Spinal cord (tissue), 10 donors: ENCODE results near the gene REXO4. TPM values are rescaled to one million over a fixed set of nuclear protein-coding genes. Genes with fewer than 3 reads are reported as not detected.

ENCODE experiments used
- DNase-seq, 6 donors: peaks; one replicate each; pipeline versions ENCODE4 v3.0.0 to v3.0.0-alpha.2; 2013 to 2015; ENCODE audit warnings: low spot score in 6 of 6, low read depth in 4 of 6
- H3K27ac ChIP-seq: one replicate; pipeline ENCODE4 v1.5.1; 2013; ENCODE audit warnings: low read depth, low read length, control low read depth
- H3K27me3 ChIP-seq: one replicate; pipeline ENCODE4 v1.6.1; 2013; ENCODE audit warnings: low read length; ENCODE audit not compliant: control insufficient read depth, insufficient read depth
- H3K36me3 ChIP-seq: one replicate; pipeline ENCODE4 v1.6.1; 2013; ENCODE audit warnings: low read length; ENCODE audit not compliant: control insufficient read depth, insufficient read depth
- H3K4me1 ChIP-seq: one replicate; pipeline ENCODE4 v1.6.1; 2013; ENCODE audit warnings: low read length; ENCODE audit not compliant: control insufficient read depth, insufficient read depth
- H3K4me3 ChIP-seq: one replicate; pipeline ENCODE4 v1.5.1; 2013; ENCODE audit warnings: low read depth, low read length, control low read depth
- H3K9me3 ChIP-seq: one replicate; pipeline ENCODE4 v1.6.1; 2013; ENCODE audit warnings: low read length; ENCODE audit not compliant: control insufficient read depth, insufficient read depth
- WGBS: methylation state at CpG from one replicate; pipeline ENCODE4 v1.1.5; 2013; ENCODE audit warnings: missing lambda C conversion rate; ENCODE audit not compliant: insufficient coverage; 5-methylcytosine and 5-hydroxymethylcytosine counted together
- polyA plus RNA-seq, 2 donors: library from polyadenylated mRNA; unstranded; fragments of 120-200 nt; gene quantifications; one replicate each; pipeline ENCODE4 v1.2.1, GENCODE V29; 2013; ENCODE audit not compliant: insufficient read length in 2 of 2
- total RNA-seq, 2 donors: library from RNA; depleted of rRNA in 1 of 2; stranded (reverse); fragments of 120-200 nt in 1 of 2; fragments of >200 nt in 1 of 2; gene quantifications; one replicate each; pipeline versions ENCODE4 v1.2.3 to v1.2.4, GENCODE V29; 2013 to 2014
- donor health status: healthy.

The REXO4 gene
- total and polyA plus RNA-seq, 4 donors, result 9.0 to 28.1 (median 22.4) TPM

DNA sequence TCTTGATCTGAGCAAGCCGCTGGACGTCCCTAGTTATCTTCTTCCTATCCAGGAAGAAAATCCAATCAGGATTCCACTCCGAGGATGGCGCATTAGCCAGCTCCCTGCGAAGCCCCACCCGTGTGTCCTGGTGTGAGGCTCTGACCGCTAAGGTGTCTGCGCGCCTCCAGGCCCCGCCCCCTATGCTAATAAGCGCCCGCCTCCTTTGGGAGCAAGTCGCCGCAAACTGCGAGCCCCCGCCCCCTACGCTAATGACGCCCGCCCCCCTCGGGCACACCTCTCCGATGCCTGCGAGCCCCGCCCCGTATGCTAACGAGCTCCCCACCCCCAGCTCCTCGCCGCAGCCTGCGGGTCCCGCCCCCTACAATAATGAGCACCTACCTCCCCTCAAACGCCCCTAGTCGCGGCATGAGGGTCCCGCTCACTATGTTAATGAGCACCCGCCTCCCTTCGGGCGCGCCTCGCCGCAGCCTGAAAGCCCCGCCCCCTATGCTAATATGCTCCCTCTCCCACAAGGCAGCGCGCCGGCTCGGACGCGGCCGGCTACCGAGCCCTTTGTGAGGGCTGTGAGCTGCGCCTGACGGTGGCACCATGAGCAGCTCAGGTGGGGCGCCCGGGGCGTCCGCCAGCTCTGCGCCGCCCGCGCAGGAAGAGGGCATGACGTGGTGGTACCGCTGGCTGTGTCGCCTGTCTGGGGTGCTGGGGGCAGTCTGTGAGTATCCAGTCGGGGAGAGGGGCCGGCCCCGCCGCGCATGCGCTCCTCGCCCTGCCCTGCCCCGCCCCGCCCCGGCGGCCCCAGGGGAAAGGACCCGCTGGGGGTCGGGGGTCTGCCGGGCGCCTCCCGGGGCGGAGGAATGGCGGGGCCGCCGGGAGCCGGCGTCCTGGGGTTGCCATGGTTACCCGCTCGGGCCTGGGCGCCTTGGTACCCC, 41.9 kb upstream of the REXO4 start, which contains the start of gene CACFD1:
Gene CACFD1, plus strand, starts transcription at position 503 of the 929 bp plus-strand sequence. Its CDS starts 89 bp downstream, at position 592.
- 0% methylated on average over 78 of the region's 86 CpGs for WGBS
- peak within 1 kb of the TSS; percentile 91 for H3K27ac ChIP-seq

DNA sequence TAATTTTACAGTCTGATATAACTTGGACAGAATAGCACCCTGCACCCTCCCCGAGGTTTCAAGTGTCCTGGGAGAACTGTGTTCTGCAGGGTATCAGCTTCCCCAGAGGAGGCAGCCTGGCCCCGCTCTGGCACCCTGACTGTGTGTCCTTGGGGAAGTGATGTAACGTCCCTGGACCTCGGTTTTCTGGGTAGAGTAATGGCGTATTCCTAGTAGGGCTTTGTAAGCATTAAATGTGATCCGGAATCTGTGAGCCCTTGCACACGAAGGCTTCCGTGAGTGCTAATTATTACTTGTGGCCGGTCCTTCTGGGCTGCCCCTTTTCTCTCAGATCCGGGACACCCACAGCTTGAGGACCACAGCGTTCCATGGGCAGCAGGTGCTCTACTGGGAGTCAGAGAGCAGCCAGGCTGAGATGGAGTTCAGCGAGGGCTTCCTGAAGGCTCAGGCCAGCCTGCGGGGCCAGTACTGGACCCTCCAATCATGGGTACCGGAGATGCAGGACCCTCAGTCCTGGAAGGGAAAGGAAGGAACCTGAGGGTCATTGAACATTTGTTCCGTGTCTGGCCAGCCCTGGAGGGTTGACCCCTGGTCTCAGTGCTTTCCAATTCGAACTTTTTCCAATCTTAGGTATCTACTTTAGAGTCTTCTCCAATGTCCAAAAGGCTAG, 41.0 kb upstream of the REXO4 start:
- peaks cover 45% of the 10 kb centered on the region for H3K4me1 ChIP-seq
- no peak overlapping the region for H3K27ac ChIP-seq
- no peaks in the 10 kb centered on the region for H3K27me3 ChIP-seq
- no peaks in the 10 kb centered on the region for H3K9me3 ChIP-seq
- H3K4me3 ChIP-seq, result peak overlapping the region; percentile 73
- peaks cover 53% of the 10 kb centered on the region for H3K36me3 ChIP-seq
- DNase-seq, result no peak
- 72% methylated on average over 13 of the region's 16 CpGs for WGBS

More for the DNA sequence above, 41.9 kb upstream of the REXO4 start, which contains the start of gene CACFD1:
- peaks cover 56% of the 10 kb centered on the region for H3K36me3 ChIP-seq
- peak within 1 kb of the TSS; percentile 73 for H3K4me3 ChIP-seq
- peak; percentile 88 to 99 (median 92) for DNase-seq
- H3K9me3 ChIP-seq, result no peaks in the 10 kb centered on the region
- H3K4me1 ChIP-seq, result peaks cover 47% of the 10 kb centered on the region
- no peaks in the 10 kb centered on the region for H3K27me3 ChIP-seq

DNA sequence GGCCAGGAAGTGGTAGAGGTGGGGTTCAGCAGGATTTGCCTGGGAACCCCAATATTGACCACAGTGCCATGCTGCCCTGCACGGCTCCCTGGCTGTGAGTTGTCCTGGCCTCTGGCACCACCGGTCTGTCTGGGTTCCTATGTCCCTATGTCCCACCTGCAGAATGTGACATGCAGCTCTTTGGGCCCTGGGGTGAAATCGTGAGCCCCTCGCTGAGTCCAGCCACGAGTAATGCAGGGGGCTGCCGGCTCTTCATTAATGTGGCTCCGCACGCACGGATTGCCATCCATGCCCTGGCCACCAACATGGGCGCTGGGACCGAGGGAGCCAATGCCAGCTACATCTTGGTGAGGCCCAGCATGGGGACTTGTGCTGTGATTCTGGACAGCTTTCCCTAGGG, 39.9 kb upstream of the REXO4 start:
- DNase-seq, result no peak
- no peak overlapping the region for H3K4me3 ChIP-seq
- H3K27me3 ChIP-seq, result no peaks in the 10 kb centered on the region
- H3K36me3 ChIP-seq, result peaks cover 45% of the 10 kb centered on the region
- peaks cover 38% of the 10 kb centered on the region for H3K4me1 ChIP-seq
- no peak overlapping the region for H3K27ac ChIP-seq
- WGBS, result over 99% methylated on average over 11 of the region's 11 CpGs
- H3K9me3 ChIP-seq, result no peaks in the 10 kb centered on the region

DNA sequence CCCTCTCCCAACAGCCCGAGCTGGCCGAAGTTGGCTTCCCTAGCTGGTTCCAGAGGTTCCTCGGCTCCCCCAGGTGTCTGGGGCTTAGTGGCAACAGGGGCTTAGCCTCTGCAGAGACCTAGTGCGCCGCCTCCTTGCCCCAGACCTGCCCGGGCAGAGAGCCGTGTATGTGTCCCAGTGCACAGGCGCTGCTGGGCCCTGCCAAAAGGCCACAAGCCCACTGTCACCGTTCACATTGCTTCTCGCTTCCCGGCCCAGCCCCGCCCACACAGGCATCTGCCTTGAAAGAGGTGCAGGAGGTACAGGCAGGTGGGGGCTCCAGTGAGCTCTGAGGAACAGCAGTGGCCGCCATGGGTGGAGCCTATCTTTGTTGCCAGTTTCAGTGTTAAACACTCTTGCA, 39.4 kb upstream of the REXO4 start:
- H3K9me3 ChIP-seq, result no peaks in the 10 kb centered on the region
- 91% methylated on average over 13 of the region's 13 CpGs for WGBS

DNA sequence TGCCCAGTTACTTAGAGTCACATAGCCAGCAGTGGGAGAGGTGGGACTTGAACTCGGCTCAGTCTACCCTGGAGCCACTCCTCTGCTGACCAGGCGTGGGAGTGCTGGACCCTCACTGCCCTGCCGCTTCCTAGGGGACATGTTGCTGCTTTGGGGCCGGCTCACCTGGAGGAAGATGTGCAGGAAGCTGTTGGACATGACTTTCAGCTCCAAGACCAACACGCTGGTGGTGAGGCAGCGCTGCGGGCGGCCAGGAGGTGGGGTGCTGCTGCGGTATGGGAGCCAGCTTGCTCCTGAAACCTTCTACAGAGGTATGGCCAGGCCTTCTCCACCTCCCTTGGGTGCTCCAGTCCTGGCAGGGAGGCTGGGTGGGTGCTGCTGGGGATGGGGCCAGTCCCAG, 38.6 kb upstream of the REXO4 start:
- 94% methylated on average over 9 of the region's 9 CpGs for WGBS
- no peak overlapping the region for H3K4me3 ChIP-seq
- peaks cover 25% of the 10 kb centered on the region for H3K4me1 ChIP-seq
- no peaks in the 10 kb centered on the region for H3K27me3 ChIP-seq
- no peak for DNase-seq
- H3K36me3 ChIP-seq, result peaks cover 37% of the 10 kb centered on the region
- H3K9me3 ChIP-seq, result no peaks in the 10 kb centered on the region
- H3K27ac ChIP-seq, result no peak overlapping the region

More for the DNA sequence above, 39.4 kb upstream of the REXO4 start:
- Histone ChIP-seq H3K4me3 (no peak overlapping the region), H3K36me3 (peaks cover 41% of the 10 kb centered on the region), H3K4me1 (peaks cover 33% of the 10 kb centered on the region), H3K27ac (no peak overlapping the region), H3K27me3 (no peaks in the 10 kb centered on the region)
- DNase-seq, result no peak

DNA sequence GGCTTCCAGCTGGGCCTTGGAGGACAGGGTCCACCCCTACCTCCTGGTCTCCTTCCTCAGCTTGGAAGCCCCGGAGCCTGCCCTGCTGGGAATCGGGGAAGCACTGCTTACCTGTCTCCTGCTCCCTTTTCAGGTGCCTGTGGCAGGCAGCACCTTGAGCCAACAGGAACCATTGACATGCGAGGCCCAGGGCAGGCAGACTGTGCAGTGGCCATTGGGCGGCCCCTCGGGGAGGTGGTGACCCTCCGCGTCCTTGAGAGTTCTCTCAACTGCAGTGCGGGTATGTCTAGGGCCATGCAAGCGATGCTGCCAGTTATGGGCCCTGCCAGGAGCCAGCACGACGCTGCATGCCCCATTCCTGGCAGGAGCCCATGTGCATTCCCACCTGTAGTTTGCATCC, 38.1 kb upstream of the REXO4 start:
- Histone ChIP-seq H3K9me3 (no peaks in the 10 kb centered on the region), H3K27ac (no peak overlapping the region), H3K36me3 (peaks cover 37% of the 10 kb centered on the region), H3K4me3 (no peak overlapping the region), H3K4me1 (peaks cover 20% of the 10 kb centered on the region), H3K27me3 (no peaks in the 10 kb centered on the region)
- DNase-seq, result no peak
- WGBS, result 94% methylated on average over 11 of the region's 11 CpGs

DNA sequence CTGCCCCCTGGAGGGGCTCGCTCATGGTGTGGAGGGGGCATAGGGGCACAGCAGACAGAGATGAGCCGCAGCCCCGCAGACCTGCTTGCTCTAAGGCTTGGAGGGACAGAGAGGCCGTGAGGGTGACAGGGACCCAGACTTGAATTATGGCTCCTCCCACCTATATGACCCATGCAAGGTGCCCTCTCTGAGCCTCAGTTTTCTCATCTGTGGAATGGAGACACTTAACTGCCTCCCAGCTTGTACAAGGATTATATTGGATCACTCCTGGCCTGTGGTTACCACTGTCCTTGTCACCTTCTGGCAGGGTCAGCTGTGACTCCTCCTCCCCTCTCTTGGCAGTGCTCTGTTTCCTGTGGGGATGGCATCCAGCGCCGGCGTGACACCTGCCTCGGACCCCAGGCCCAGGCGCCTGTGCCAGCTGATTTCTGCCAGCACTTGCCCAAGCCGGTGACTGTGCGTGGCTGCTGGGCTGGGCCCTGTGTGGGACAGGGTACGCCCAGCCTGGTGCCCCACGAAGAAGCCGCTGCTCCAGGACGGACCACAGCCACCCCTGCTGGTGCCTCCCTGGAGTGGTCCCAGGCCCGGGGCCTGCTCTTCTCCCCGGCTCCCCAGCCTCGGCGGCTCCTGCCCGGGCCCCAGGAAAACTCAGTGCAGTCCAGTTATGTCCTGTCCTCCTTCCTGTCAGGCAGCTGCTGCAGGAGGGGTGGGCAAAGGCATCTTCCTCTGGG, 37.3 kb upstream of the REXO4 start:
- Histone ChIP-seq H3K36me3 (peaks cover 39% of the 10 kb centered on the region), H3K27ac (no peak overlapping the region), H3K4me3 (no peak overlapping the region), H3K27me3 (no peaks in the 10 kb centered on the region), H3K9me3 (no peaks in the 10 kb centered on the region), H3K4me1 (peaks cover 14% of the 10 kb centered on the region)
- no peak for DNase-seq
- 91% methylated on average over 20 of the region's 20 CpGs for WGBS

DNA sequence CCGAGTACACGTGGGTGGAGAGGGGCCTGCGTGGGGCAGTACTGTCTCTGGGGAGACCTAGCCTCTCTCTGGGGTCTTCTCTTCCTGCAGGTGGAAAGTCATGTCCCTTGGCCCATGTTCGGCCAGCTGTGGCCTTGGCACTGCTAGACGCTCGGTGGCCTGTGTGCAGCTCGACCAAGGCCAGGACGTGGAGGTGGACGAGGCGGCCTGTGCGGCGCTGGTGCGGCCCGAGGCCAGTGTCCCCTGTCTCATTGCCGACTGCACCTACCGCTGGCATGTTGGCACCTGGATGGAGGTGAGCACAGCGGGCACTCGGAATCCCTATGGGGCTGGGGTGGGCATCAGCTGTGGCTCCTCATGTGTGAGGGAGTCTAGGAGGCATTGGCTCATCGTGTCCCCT, 36.5 kb upstream of the REXO4 start:
- H3K4me3 ChIP-seq, result no peak overlapping the region
- peaks cover 12% of the 10 kb centered on the region for H3K4me1 ChIP-seq
- DNase-seq, result no peak
- no peaks in the 10 kb centered on the region for H3K9me3 ChIP-seq
- WGBS, result 92% methylated on average over 19 of the region's 19 CpGs
- H3K27me3 ChIP-seq, result no peaks in the 10 kb centered on the region
- peaks cover 44% of the 10 kb centered on the region for H3K36me3 ChIP-seq
- H3K27ac ChIP-seq, result no peak overlapping the region

DNA sequence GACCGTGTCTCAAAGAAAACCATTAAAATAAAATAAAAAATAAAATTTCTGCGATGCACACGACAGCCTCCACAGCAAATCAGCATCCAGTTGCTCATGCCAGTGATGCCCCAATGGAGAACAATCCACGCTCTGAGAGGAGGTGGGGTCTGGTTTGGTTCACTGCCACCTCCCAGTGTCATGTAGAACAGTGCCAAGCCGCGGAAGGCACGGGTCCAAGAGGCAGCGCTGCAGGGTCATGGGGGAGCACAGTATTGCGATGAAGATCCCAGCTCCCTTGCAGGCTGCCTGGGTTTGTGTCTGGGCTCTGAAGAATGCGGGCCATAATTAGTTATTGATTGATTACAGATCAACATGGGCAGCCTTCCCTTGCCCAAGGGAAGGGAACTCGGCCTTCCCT, 35.8 kb upstream of the REXO4 start:
- 61% methylated on average over 9 of the region's 11 CpGs for WGBS
- peaks cover 47% of the 10 kb centered on the region for H3K36me3 ChIP-seq
- DNase-seq, result peak in 2 of 6 donors; percentile 46 to 64
- no peak overlapping the region for H3K4me3 ChIP-seq
- H3K27me3 ChIP-seq, result no peaks in the 10 kb centered on the region
- no peak overlapping the region for H3K27ac ChIP-seq
- no peaks in the 10 kb centered on the region for H3K9me3 ChIP-seq
- H3K4me1 ChIP-seq, result peaks cover 5% of the 10 kb centered on the region
